GM18868 (cell line): Measurements from ENCODE around the gene DRGX.

ENCODE experiments used
- ATAC-seq: cut with Tn5 transposase; IDR thresholded peaks from one replicate; pipeline ENCODE4 v1.9.1; 2021; ENCODE audit warnings: mild to moderate bottlenecking, moderate library complexity; ENCODE audit not compliant: unreplicated experiment

Gene DRGX

DNA sequence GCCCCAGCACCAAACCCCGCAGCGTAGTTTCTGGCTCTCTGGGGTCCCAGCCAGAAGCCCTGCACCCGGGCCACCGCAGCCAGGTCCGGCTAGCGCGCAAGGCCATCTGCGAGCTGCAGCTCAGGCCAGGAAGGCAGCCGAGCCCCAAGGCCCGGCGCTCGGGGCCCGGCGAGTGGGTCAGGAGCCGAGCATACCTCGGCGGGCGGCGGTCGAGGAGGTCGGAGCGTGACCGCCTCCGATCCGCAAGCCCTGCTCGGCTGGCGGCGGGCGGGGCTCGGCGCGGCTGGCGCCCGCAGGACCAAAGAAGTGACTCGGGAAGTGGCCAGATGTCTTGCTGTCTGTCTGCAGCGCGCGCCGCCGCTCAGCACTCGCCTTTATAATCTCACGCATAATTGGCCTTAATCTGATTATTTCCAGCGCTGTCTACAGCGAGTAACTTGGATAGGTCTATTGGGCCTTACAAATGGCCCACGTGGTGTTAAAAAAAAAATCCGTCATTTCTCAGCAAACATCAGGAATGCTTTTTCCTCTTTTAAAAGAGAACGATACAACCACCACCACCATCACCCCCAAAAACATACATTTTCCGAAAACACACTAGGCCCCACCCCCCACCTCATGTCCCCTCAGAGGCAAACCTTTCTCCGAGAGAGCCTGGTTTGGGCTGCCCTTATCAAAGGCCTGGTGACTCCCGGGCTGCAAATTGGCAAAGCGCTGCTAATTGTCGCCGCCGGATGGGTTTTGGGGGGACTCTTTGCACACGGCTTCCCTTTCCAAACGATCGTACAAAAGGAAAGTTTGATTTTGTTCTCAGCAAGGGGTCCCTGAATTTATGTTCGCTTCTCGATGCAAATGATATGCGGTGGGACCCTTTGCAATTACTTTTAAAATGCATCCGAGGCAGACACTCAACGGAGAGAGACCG is at the start of gene DRGX:
TSS of gene DRGX (minus strand) at position 349 of the 925 bp plus-strand sequence. CDS start 649 bp downstream, outside the sequence.
- no peak for ATAC-seq

DNA sequence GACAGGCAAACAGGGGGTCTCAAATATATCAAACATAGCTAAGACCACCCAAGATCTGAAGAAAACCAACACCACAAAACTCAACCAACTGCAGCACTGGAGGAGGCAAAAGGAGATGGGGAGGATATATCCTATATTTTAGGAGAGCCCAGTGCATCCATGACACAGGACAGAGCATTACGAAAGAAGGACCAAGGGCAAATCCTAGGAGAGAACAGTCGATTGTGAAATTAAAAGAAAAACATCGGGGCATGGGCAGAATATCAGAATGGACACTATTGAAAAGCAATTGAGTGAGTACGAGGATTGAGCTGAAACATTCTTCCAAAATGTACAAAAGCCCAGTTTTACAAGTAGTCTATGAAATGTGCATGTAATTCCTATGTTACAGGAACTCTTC is 48.5 kb upstream of the DRGX start:
- ATAC-seq: no peak

DNA sequence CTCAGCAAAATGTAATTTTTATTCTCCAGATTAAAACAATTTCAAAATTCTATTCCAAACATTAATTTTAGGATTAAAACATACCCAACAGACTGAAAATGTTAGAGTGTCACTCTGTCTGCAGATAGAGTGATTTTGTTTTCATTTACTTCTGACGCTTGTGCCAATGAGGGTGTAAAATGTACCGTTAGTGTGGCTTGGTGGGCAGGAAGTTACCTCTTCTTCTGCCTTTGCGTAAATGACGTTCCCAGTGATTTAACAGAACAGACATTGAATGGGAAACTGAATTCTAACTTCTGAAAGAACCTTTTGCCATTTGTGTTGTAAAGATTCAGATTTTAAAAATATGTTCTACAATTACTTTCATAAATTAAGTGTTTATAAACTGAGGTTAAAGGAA is 47.0 kb upstream of the DRGX start:
- no peak for ATAC-seq

DNA sequence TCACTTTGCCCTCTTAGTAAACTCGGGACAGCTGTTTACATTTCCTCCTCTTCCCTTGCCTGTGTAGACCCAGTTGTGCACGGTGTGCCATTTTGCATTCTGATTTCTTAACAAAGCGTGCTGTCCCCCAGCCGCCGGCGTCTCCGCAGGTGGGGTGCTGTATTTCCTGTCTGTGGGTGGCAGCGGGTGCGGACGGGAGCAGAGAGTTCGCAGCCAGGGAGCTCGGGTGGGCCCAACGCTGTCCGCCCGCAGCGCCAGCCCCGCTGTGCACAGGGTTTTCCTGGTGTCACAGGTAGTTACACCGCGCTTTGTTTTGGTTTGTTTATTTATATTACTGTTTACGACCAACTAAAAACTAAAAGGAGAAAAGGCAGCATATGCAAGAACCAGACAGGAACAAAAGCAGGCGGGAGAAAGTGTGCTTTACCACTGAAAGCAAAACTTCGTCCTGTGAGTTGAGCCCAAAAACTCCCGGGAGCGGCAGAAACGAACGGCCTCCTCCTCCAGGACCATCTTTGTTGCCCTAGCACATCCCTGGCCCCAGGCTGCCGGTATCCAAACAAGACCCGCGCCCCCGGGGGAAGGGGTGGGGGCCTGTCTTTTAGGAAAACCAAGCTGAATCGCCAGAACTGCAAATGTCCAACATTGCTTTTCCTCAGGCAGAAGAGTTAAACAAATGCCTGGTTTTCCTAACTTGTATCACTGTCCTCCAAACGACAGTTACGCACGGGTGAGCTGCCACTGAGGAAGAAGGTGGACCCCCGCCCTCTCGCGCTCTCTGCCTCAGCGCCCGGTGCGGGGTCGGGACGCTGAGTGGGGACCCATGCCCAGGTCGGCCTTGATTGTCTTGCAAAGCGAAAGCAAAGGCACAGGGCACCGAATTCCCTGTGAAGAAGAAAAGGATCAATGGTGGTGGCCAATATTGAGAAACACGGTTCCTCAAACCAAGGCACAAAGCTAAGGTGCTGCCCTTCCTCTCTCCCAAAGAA is 45.9 kb upstream of the DRGX start:
- no peak for ATAC-seq

DNA sequence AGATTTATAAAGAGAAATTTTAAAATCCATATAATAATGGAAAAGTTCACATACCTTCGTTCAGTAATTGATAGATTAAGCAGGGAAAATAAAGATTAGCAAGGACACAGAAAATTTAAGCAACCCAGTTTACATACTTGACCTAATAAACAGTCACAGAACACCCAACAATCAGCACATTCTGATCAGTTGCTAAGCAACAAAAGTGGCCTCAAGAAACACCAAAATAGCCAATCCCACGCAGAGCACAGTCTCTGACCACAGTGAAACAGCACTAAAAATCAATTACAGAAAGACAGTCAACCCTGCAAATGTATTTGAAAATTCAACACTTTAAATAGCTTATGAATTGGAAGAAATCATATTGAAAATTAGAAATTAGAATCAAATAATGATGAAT is 39.3 kb upstream of the DRGX start:
- no peak for ATAC-seq

DNA sequence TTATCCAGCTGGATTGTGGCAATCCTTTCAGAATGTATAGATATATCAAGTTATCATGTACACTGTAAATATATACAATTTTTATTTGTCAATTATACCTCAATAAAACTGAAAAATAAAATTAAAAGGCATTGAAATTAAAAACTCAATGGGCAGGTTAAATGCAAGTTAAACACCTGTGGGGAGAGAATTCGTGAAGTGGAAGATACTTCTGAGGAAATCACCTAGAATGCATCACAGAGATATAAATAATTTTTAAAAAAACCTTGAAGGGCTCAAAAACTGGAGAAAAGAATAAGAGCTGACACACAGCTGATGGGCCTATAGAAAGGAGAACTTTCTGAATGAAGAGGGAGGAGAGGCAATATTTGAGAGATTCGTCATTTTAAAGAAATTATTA is 37.2 kb upstream of the DRGX start:
- no peak for ATAC-seq

DNA sequence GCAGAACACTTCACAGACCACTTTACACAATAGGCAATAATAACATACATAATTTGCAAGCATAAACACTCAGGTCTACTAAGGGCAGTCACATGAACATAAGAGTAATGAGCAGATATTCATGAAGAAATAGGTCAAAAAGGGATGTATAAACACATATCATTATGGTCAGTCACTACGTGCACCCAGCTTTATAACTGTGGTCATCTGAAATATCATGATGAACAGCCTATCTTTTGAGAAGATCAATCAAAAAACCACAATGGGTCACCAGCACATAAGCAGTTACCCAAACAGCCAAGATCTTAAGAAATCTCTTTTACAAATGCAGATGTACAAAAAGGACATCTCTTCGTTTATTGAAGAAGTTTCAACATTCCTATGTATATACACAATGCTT is 35.5 kb upstream of the DRGX start:
- ATAC-seq: no peak

DNA sequence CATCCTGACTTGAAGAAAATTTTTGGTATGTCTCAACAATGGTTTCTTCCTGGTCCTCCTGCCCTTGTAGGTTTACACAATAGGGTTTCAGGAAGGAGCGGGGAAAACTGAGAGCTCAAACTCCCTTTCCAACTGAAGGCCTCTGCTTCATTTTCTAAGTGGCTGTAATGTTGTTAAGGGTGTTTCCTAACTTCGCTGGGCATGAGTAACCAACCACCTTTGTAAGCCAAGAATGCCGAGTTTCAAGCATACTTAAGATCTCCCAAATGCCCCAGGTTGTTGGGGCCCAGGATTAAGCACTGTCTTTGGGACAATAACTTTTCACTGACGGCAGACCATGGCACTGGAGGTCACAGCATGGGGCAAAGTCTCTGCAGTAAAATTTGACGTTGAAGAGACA is 33.6 kb upstream of the DRGX start:
- no peak for ATAC-seq

DNA sequence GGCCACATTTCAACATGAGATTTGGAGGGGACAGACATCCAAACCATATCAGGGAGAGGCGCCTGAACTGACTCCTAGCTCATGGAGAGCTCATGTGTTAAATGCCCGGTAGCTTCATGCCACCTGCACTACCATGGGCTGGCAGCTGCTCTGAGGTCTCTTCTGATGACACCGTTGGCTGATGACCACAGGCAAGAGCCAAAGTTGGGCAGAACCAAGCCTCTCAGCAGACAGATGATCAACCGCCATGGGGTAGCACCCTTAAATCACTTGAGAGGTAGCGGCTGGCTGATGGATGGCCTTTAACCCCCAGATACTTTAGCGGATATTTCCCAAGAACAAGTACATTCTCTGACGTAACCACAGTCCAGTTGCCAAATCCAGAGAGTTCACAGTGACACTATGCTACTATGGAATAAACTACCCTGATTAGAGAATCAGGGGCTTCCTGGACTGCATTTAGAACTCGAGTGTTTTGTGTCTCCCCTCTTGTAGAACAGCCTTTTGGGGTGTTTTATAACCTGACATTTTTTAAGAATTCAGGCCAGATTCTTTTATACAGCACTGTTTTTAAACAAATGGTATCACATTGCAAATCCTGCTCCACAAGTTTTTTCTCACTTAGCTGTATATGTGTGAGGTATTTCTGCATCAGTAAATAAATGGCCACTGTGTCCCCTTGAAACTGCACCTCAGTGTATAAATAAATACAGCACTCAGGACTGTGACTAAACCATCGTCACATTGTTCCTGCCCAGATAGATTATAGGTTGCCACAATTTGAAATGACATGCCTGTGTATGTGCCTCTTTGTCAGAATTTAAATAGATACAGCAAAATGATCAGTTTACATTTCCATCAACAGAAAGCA is 30.8 kb upstream of the DRGX start:
- ATAC-seq: no peak

DNA sequence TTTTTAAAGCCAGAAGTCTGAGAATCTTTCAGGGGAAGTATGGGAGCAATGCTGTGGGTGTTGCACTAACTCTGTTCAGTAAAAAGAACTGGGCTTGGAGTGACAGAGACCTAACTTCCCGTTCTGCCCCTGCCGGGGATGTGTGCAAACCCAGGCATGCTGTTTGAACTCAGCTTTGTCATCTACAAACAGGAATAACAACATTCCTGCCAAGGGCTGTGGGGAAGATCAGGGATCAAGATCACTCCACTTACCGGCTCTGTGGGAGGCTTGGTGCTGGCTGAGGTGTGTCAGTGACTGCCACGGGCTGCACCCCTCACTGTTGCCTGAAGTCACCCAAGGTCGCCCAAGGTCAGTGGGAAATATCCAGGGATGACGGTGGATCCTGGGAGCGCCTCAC is 23.1 kb upstream of the DRGX start:
- ATAC-seq: no peak

DNA sequence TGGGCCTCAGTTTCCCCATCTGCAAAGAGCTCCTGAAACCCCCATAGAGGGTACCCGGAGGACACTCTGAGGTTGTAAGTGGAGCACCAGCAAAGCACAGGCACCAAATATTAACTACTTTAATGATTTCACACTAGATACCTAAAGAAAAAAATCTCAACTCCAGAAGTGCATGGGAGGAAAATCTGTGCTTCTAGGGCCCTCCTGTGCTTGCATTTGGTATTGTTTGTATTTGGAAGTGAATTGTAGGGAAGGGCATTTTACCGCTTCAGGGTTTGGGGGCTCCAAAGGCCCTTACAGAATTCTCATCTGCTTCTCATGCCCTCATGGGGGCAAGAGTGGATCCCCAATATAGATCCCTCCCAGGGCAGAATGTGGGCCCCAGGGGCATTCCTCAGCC is 22.4 kb upstream of the DRGX start:
- ATAC-seq: no peak

DNA sequence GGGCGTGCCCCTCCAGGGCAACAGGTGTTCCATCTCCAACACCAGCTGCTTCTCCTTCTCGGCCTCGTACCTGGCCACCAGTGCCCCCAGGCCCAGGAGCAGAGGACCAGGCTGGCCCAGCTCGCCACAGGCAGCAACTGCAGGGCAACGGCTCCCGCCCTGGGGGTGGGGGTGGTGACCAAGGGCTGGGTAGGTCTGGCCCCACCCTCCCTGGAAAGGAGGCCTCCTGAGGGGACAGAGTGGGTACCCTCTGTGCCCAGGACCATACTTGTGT is 22.1 kb upstream of the DRGX start:
- no peak for ATAC-seq

DNA sequence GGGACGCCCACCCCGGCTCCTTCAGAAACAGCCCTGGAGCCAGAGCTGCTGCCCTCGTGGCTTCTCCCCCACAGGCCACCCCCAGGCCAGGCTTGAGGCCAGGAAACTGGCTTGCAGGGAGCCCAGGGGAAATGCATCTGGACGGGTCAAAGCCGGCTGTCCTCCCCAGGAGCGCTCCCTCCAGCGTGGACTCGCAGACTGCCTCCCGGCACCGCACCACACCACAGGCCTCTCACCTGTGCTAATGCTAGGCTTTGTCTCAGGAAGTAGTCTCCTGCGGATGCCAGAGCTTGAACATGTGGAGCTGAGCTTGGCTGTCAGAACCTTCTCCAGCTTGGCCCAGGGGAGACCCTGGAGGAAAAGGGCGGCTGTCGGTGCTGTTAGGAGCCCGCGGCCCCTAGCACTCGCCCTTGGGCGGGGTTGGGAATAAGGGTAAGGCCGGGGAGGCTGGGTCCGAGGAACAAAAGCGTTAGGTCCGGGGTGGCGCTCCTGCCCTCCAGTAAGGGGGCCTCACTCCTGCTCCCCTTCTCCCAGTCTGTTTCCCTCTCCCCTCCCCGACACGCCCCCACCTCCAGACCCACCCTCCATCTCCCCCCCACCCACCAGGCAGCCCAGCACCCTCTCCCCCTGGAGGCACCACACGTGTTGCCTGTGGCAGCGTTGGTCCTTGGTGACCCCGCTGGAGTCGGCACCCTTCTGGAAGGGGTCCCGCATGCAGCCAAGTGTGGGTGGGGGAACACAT is 21.6 kb upstream of the DRGX start:
- no peak for ATAC-seq

DNA sequence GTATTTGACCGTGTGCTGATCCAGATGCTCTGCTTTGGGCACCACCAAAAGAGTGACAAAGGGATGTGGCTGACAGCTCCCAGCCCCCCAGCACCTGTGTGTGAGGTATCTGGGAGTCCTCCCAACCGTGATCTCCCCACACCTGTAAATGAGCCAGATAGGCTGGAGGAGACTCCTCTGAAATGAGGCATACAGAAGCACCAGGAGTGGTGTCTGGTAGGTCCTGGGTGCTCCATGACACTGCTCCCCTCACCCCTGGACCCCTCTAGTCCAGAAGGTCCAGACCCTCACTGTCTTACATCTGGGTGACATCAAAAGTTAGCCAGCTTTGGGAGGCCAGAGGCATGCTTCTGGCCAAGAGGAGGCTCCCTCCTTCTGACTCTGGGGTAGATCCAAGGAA is 20.0 kb upstream of the DRGX start:
- no peak for ATAC-seq

DNA sequence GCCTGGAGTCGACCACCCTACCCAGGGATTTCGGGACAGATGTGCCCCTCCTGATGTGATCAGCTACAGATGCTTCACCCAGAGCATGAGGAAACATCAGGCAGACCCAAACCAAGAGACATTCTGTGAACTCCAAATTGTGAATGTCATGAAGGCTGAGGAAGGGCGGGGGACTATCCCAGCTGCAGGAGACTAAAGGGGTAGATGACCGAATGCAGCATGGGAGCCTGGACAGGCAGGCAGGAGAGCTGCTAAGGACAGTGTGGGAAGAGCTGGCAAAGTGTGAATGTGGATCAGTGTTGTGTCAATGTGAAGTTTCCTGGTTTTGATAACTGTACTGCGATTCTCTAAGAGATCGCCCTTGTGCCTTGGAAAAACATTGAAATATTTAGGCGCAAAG is 19.2 kb upstream of the DRGX start:
- no peak for ATAC-seq

DNA sequence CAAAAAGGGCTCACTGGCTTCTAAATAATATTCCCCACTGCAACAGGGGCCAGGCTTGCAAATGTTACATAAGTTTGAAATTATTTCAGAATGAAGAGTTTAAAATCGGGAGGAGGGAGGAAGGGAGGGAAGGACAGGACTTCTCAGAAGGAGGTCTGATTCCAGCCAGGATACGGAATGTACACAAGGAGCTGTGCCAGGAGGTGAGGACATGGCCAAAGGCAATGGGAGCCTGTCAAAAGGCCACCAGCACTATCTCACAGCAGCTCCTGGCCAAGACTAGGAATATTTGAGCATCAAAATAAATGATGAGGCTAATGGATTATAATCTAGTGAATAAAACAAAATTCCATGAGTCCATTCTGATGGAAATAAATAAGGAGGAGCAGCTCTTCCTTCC is 18.6 kb upstream of the DRGX start:
- no peak for ATAC-seq

DNA sequence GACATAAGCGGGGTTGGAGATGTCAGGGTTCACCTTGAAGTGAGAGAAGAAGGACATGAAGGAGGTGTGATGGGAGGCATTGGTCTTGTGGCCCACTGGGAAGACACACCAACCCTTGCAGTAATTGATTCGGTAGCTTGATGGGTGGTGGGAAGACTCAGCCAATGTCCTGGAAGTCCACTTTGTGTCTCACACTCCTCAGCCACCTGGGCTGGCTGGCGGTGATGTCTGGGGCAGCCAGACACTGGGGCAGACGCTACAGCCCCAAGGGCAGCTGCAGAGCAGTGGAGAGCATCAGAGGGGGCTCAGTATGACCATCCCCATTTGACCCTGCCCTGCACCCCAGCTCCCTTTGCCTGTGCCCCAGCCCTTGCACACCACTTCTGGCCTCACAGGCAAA is 16.7 kb upstream of the DRGX start:
- ATAC-seq: no peak

DNA sequence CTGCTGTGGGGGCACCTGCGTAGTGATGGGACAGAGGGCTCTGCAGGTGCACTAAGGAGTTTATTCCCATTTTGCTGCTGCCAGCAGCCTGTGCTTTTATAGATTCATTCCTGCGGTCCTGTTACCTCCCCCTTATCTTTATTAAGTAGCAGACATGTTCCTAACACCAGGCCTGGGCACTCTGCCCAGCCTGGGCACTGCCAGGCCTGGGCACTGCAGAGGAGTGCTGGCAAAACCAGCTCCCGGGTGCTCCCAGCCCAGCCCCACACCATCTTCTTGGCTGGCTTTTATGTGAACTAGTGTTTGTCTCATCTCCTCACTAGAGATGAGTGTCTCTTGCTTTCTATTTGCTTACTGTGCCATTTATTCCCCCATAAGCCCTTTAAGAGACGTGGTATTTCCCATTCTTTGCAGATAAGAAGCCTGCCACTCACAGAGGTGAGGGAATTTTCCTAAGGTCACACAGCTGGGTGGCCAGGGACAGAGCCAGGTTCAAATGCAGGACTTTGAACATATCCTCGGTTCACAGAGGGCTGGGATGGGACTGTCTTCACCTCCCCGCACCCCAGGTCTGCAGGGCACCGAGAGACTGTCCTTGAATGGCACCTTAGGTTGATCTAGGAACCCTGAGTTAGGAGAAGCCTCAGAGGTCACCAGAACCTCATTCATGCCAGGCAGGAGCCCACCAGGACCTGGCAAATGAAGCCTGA is 14.6 kb upstream of the DRGX start:
- no peak for ATAC-seq

DNA sequence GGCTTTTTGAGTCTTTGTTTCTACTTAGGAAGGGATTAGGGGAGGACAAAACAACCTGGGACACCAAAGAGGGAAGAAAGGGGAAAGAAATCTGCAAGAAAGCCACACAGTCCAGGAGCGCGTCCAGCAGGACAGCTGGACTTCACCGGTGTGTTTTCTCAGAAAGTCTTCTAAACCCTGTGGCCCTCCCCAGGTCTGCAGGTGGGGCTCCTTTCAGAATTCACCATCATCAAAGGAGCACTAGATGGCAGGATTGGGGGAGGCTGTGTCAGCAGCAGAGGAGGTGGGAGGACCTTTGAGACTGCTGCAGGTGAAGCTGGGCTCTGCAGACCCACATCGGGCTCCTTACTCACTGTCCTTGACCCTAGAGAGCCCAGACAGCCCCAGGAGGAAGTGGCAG is 13.9 kb upstream of the DRGX start:
- no peak for ATAC-seq
